Bronchial epithelial cell (primary cell): ENCODE measurements around the gene MCM3AP. TPM values are rescaled to one million over a fixed set of nuclear protein-coding genes. Genes with fewer than 3 reads are reported as not detected.
A peak's percentile ranks its signal among the peaks of the same experiment; 100 is the strongest.

ENCODE experiments used
- DNase-seq: peaks from one replicate; pipeline ENCODE4 v3.0.0-alpha.2; 2010; ENCODE audit warnings: low read depth
- FAIRE-seq: peaks from 2 replicates; lab custom pipeline; 2011; peaks lifted over from hg19 to GRCh38; lab: Jason Lieb, UNC
- H3K27me3 ChIP-seq: 2 replicates; pipeline ENCODE4 v1.5.1; 2011; ENCODE audit warnings: low read length; ENCODE audit not compliant: control insufficient read depth, insufficient read depth
- H3K36me3 ChIP-seq: 2 replicates; pipeline ENCODE4 v1.5.1; 2011; ENCODE audit warnings: low read length; ENCODE audit not compliant: control insufficient read depth, insufficient read depth
- H3K4me3 ChIP-seq: 2 replicates; pipeline ENCODE4 v1.5.1; 2011; ENCODE audit warnings: mild to moderate bottlenecking, low read depth, low read length, control low read depth
- total RNA-seq: library from RNA; depleted of rRNA; stranded (reverse); fragments of >200 nt; gene quantifications from 2 replicates; pipeline ENCODE4 v1.2.1, GENCODE V29; 2014
- TF ChIP-seq, protein P1 (sequence below): IDR thresholded peaks from 2 replicates; pipeline ENCODE4 v1.5.1; 2011; ENCODE audit warnings: mild to moderate bottlenecking, moderate library complexity, low read length, control low read depth, inconsistent platforms; ENCODE audit not compliant: insufficient read depth, severe bottlenecking

The MCM3AP gene
- total RNA-seq, 1 donor from 2014 or later, result 70.8 TPM

DNA sequence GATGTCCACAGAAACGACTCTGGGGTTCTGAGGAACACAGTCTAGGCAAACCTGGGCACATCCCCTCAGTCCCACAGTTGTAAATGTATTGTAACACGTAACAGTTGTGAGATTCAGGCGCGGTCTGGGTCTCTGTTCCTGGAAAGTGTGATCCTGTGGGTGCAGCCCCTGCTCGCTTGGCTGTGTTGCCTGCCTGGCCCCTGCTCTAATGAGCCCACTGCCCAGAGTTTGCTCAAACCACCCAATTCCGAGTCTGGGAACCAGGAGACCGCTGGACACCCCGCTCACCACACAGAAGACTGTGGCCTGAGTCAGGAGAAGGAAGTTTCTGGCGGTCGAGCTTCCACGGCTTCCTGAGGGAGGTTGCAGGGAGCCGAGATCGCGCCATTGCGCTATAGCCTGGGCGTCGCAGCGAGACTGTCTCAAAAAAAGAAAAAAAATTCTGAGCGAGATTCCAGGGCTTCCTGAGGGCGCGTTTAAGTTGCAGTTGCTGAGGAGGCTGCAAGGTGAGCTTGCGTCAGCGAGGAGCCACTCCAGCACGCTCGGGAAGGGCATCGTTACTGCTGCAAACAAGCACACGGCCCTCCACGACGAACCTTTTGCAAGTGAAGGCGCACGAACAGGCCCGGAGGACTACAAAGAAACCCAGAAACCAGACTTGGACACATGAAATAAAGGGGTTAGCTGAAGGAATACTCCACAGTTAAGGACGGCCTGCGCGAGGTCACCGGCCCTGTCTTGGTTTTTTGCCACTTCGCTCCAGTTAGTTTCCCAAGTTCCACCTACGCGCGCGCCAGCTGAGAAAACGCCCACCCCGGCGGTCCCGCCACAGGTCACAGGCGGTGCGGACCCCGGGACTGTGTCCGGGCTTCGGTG is 37.2 kb upstream of the MCM3AP start:
- H3K4me3 ChIP-seq, result peak overlapping the region; percentile 94
- FAIRE-seq, result no peak

DNA sequence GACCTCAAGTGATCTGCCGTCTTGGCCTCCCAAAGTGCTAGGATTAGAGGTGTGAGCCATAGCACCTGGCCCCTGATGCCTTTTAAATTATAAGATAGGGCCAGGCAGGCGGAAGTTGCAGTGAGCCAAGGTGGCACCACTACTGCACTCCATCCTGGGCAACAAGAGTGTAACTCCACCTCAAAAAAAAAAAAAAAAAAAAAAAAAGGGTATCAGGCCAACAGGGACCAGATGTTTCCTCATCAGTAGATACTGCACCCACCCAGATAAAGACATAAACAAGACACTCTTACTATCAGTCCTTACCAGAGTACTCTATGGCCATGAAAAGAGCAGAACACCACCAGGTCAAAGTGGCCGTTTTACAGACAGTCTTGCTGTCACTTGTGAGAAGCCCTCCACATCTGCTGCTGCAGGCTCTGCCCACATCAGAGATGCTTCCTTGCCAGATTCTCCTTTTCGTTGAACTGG is 35.0 kb upstream of the MCM3AP start:
- Histone ChIP-seq H3K36me3 (no peaks in the 10 kb centered on the region), H3K27me3 (no peaks in the 10 kb centered on the region), H3K4me3 (no peak overlapping the region)
- TF ChIP-seq, protein P1, sequence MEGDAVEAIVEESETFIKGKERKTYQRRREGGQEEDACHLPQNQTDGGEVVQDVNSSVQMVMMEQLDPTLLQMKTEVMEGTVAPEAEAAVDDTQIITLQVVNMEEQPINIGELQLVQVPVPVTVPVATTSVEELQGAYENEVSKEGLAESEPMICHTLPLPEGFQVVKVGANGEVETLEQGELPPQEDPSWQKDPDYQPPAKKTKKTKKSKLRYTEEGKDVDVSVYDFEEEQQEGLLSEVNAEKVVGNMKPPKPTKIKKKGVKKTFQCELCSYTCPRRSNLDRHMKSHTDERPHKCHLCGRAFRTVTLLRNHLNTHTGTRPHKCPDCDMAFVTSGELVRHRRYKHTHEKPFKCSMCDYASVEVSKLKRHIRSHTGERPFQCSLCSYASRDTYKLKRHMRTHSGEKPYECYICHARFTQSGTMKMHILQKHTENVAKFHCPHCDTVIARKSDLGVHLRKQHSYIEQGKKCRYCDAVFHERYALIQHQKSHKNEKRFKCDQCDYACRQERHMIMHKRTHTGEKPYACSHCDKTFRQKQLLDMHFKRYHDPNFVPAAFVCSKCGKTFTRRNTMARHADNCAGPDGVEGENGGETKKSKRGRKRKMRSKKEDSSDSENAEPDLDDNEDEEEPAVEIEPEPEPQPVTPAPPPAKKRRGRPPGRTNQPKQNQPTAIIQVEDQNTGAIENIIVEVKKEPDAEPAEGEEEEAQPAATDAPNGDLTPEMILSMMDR, result no peak
- no peak for FAIRE-seq
- DNase-seq, result no peak

More for the DNA sequence above, 37.2 kb upstream of the MCM3AP start:
- TF ChIP-seq, protein P1, result no peak
- H3K27me3 ChIP-seq, result no peaks in the 10 kb centered on the region
- no peaks in the 10 kb centered on the region for H3K36me3 ChIP-seq
- peak; percentile 27 for DNase-seq

DNA sequence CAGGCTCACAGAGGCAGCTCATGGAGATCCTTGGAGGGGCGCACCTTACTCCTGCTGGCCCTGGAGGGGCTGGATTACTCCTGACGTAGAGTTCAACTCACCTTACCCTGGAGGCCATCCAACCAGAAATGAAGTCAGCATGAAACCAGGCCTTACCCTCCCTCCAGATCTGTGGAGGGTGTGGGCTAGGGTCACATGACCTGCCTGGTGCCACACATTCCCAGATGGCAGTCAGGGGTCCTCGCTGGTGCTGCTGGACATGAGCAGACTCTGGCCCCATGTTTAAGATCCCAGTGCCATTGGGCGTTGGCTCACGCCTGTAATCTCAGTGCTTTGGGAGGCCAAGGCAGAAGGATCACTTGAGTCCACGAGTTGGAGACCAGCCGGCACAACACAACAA is 33.8 kb upstream of the MCM3AP start:
- Histone ChIP-seq H3K27me3 (no peaks in the 10 kb centered on the region), H3K4me3 (no peak overlapping the region), H3K36me3 (no peaks in the 10 kb centered on the region)
- FAIRE-seq, result no peak
- TF ChIP-seq, protein P1, result no peak
- DNase-seq, result no peak

DNA sequence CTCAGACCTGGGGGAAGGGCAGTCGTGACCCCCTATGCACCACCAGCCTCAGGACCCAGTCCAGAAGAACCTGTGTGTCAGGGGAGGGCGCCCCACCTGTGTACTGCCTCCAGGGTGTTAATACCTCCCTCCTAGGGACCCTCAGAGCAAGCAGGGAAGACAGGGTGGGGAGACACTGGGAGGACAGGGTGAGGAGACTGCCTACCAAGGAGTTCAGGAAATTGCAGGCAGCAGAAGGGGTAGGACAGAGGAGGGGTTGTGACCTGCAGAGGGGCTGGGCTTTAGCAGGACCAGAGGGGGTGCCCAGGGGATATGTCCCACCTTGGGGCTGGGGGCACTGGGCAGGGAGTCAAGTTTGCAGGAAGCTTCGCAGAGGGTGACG is 33.0 kb upstream of the MCM3AP start:
- DNase-seq (no peak), FAIRE-seq (no peak)
- H3K27me3 ChIP-seq, result no peaks in the 10 kb centered on the region
- TF ChIP-seq, protein P1, result no peak
- no peaks in the 10 kb centered on the region for H3K36me3 ChIP-seq
- no peak overlapping the region for H3K4me3 ChIP-seq

DNA sequence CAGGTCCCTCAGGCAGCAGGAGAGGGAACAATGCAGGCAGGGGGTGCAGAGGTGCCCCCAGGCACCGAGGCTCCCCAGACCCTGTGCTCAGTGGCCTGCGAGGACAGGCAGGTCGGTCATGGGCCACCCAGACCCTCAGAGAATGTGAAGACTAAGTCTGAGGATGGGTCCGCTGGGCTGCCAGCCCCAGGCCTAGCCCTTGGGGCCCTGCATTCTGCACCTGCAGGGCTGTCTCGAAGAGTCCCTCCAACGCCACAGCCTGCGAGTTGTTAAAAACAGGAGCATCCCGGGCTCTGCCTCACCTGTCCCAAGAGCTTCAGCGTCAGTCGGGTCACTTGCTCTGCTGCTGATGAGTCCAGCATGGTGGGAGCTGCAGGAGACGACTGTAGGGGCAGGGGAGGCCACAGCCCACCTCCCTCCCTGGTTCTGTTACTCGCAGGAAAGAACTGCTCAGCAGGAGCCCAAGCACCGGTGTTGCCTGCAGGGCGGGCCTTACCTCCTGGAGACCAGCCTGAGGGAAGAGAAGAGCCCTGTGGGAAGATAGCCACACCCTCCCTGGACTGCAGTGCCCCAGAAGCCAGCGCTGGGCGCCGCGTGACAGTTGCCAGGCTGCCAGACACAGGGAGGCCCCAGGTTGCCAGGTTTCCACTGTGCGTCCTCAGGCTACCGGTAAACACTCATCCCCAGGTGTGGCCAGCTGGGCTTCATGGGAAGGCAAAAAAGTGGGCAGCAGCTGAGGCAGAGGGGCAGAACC is 32.5 kb upstream of the MCM3AP start:
- Histone ChIP-seq H3K36me3 (no peaks in the 10 kb centered on the region), H3K27me3 (no peaks in the 10 kb centered on the region), H3K4me3 (no peak overlapping the region)
- DNase-seq (no peak), FAIRE-seq (no peak)
- TF ChIP-seq, protein P1, result no peak
